ENCODE results near the gene DNAJC5G. TPM values are rescaled to one million over a fixed set of nuclear protein-coding genes. Genes with fewer than 3 reads are reported as not detected.

The DNAJC5G gene
- total RNA-seq, 1 donor from 2014 or later = not detected

DNA sequence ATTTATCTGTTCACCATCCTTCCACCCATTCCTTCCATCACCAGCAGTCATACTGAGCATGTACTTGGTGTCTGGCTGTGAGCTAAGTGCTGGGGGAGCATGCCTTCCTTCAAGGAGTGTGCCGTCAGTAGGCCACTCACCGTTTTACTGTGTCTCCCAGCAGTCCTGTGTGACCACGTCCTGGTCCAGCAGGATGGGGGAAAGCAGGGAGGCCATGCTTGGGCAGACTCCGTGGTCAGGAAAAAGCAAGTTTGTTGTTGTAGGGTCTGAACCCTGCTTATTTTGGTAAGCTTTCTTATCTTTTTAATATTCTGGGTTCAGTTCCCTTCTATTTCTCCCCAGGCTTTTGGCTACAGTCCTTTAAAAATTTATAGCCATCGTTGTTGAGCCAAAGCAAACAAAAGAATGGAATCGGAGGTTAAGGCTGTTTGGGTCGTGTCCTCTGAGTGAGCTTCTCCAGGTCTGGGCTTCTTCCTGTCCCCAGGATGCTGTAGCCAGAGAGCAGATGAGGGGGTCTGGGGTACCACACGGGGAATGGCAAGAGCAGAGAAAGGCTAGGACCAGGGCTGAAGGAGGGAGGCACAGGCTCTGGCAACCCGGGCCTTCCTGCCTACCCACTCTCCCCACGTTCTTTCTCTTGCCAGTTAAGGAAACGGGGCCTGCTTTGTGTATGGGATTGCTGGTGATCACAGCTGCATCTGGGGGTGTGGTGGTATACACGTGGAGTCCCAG, 25.9 kb upstream of the DNAJC5G start:
- no peak for DNase-seq (ENCODE audit: low spot score)
- Histone ChIP-seq H3K36me3 (no peaks in the 10 kb centered on the region), H3K79me2 (ENCODE audit: low read depth) (no peaks in the 10 kb centered on the region), H3K27ac (no peak overlapping the region), H3K9me3 (ENCODE audit: low read depth) (no peaks in the 10 kb centered on the region), H3K27me3 (peaks cover 19% of the 10 kb centered on the region), H3K9ac (no peak overlapping the region), H4K20me1 (ENCODE audit: low read depth) (no peaks in the 10 kb centered on the region), H3K4me1 (peaks cover 7% of the 10 kb centered on the region), H3F3A (ENCODE audit: low read depth) (peaks cover 28% of the 10 kb centered on the region), H2AFZ (replicated peaks) (no peak overlapping the region), H3K4me2 (no peak overlapping the region), H3K4me3 (no peak overlapping the region)
- Mint-ChIP-seq H3K9me3 (no peaks in the 10 kb centered on the region), H3K4me3 (no peak overlapping the region), H3K4me1 (peaks cover 11% of the 10 kb centered on the region), H3K27me3 (ENCODE audit: insufficient read depth, low read depth) (peaks cover 13% of the 10 kb centered on the region), H3K36me3 (no peaks in the 10 kb centered on the region), H3K27ac (no peak overlapping the region)
- TF ChIP-seq, protein P1, sequence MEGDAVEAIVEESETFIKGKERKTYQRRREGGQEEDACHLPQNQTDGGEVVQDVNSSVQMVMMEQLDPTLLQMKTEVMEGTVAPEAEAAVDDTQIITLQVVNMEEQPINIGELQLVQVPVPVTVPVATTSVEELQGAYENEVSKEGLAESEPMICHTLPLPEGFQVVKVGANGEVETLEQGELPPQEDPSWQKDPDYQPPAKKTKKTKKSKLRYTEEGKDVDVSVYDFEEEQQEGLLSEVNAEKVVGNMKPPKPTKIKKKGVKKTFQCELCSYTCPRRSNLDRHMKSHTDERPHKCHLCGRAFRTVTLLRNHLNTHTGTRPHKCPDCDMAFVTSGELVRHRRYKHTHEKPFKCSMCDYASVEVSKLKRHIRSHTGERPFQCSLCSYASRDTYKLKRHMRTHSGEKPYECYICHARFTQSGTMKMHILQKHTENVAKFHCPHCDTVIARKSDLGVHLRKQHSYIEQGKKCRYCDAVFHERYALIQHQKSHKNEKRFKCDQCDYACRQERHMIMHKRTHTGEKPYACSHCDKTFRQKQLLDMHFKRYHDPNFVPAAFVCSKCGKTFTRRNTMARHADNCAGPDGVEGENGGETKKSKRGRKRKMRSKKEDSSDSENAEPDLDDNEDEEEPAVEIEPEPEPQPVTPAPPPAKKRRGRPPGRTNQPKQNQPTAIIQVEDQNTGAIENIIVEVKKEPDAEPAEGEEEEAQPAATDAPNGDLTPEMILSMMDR (IDR thresholded peaks at IDR 0.05) = no peak
- TF ChIP-seq EZH2 (IDR thresholded peaks at IDR 0.05) (no peak), EZH2phosphoT487 (IDR thresholded peaks at IDR 0.05) (no peak)

DNA sequence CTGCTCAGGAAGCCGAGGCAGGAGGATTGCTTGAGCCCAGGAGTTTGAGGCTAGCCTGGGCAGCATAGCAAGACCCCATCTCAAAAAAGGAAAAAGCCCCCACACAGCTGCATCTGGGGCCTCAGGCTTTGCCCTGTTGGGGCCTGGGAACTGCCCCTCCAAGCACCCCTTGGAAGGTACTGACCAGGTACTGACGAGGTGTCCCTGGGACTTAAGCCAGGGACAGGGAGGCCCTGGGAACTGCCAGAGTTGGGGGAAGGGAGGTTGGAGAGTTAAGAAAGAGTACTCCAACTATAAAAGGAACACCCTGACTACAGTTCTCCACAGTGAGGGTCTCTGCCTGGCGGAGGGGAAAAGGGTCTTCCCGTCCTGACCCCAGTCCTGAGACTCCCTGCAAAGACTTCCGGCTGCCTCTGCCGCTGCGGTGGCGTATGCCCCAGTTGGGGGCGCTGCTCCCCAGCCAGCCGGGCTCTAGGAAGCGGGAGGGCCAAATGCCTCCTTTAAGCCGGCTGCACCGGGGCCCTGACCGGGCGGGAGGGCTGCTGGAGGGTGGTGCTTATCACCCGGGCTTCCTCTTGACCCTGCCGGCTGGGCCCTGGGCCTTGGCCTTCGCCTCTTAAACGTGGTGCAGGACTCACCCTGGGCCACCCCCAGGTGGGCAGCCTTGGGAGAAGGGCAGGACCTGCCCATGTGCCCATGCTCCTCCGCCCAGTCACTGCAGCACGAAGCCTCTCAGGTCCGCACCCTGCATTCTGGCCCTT, 25.2 kb upstream of the DNAJC5G start:
- peaks cover 19% of the 10 kb centered on the region for H3K27me3 ChIP-seq
- H3K36me3 Mint-ChIP-seq = no peaks in the 10 kb centered on the region
- H3K4me3 ChIP-seq = peak overlapping the region; percentile 27
- no peak overlapping the region for H3K27ac ChIP-seq
- no peaks in the 10 kb centered on the region for H3K9me3 ChIP-seq (ENCODE audit: low read depth)
- peak; percentile 90 for DNase-seq (ENCODE audit: low spot score)
- peaks cover 13% of the 10 kb centered on the region for H3K4me1 Mint-ChIP-seq
- no peak overlapping the region for H3K27ac Mint-ChIP-seq
- peaks cover 21% of the 10 kb centered on the region for H3F3A ChIP-seq (ENCODE audit: low read depth)
- peaks cover 7% of the 10 kb centered on the region for H3K4me1 ChIP-seq
- peak overlapping the region; percentile 67 for H3K4me2 ChIP-seq
- H2AFZ ChIP-seq (replicated peaks) = peak overlapping the region; percentile 97
- no peaks in the 10 kb centered on the region for H3K36me3 ChIP-seq
- no peak overlapping the region for H3K4me3 Mint-ChIP-seq
- H4K20me1 ChIP-seq (ENCODE audit: low read depth) = no peaks in the 10 kb centered on the region
- H3K9ac ChIP-seq = no peak overlapping the region
- TF ChIP-seq EZH2 (IDR thresholded peaks at IDR 0.05) = no peak
- TF ChIP-seq, protein P1 (IDR thresholded peaks at IDR 0.05) = peak; percentile 92
- H3K27me3 Mint-ChIP-seq (ENCODE audit: insufficient read depth, low read depth) = peaks cover 16% of the 10 kb centered on the region
- no peaks in the 10 kb centered on the region for H3K9me3 Mint-ChIP-seq
- H3K79me2 ChIP-seq (ENCODE audit: low read depth) = no peaks in the 10 kb centered on the region

DNA sequence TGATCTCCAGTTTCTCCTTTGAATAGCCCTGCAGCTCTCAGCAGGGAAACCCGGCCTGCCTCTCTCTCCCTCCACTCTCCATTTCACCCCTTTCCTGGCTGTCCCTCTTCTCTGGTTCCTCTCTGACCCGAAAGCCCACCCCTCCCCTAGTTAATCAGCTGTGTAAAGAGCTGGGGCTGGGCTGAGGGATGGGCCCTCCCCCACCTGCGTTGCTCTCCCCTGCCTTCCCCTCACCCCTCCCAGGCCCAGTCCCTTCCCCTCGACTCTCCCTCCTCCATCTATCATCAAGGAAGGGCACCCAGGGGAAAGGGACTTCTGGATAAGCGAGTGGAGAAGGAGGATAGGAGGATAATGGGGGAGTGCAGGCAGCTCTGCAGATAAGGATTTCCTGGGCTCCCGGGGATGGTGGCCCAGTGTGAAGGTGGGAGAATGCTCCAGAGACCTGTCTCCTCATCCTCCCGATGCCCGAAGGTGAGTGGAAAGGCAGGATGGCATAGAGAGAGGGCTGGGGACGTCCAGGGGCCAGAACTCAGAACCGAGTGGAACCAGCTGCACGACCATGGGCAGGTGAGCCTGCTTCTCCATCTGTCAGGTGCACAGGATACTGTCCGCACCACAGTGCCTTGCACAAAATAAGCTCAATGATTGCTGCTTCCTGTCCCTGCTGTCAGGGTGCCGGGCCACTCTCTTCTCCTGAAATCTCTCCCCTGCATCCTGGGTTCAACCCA, 24.4 kb upstream of the DNAJC5G start:
- peaks cover 19% of the 10 kb centered on the region for H3K27me3 Mint-ChIP-seq (ENCODE audit: insufficient read depth, low read depth)
- H3K9me3 Mint-ChIP-seq = no peaks in the 10 kb centered on the region
- no peak overlapping the region for H3K9ac ChIP-seq
- H3K4me3 ChIP-seq = peak overlapping the region; percentile 27
- peak overlapping the region; percentile 37 for H3K4me3 Mint-ChIP-seq
- H4K20me1 ChIP-seq (ENCODE audit: low read depth) = no peaks in the 10 kb centered on the region
- TF ChIP-seq EZH2 (IDR thresholded peaks at IDR 0.05) (no peak), EZH2phosphoT487 (IDR thresholded peaks at IDR 0.05) (no peak)
- TF ChIP-seq, protein P1 (IDR thresholded peaks at IDR 0.05) = no peak
- no peaks in the 10 kb centered on the region for H3K36me3 ChIP-seq
- H3K4me2 ChIP-seq = peak overlapping the region; percentile 67
- no peak for DNase-seq (ENCODE audit: low spot score)
- peaks cover 19% of the 10 kb centered on the region for H3K27me3 ChIP-seq
- no peaks in the 10 kb centered on the region for H3K9me3 ChIP-seq (ENCODE audit: low read depth)
- peaks cover 14% of the 10 kb centered on the region for H3F3A ChIP-seq (ENCODE audit: low read depth)
- H2AFZ ChIP-seq (replicated peaks) = peak overlapping the region; percentile 97
- H3K79me2 ChIP-seq (ENCODE audit: low read depth) = no peaks in the 10 kb centered on the region
- H3K27ac Mint-ChIP-seq = peak overlapping the region; percentile 7
- peaks cover 13% of the 10 kb centered on the region for H3K4me1 Mint-ChIP-seq
- no peak overlapping the region for H3K27ac ChIP-seq
- no peaks in the 10 kb centered on the region for H3K36me3 Mint-ChIP-seq
- H3K4me1 ChIP-seq = peaks cover 7% of the 10 kb centered on the region

Measured in neural progenitor cell (in vitro differentiated cells).